WTC11 (cell line): ENCODE results near the gene SEMA3C. TPM values are rescaled to one million over a fixed set of nuclear protein-coding genes. Genes with fewer than 3 reads are reported as not detected.

Experiments used
- ATAC-seq: fragments of 200-7000 bp; cut with Tn5 transposase; 2 replicates; pipeline ENCODE4 v1.10.0; 2021; ENCODE audit warnings: mild to moderate bottlenecking, moderate library complexity
- CTCF ChIA-PET: fragments of 300-600 bp; sonication (Branson Sonifier 250); formaldehyde crosslinking; loops from one replicate; lab custom pipeline; 2021; ENCODE audit warnings: antibody characterized with exemption; lab: Charles Lee
- POLR2A ChIA-PET: fragments of 350-600 bp; sonication (Branson Sonifier 250); formaldehyde crosslinking; loops from one replicate; lab custom pipeline; 2021; ENCODE audit warnings: antibody characterized with exemption; lab: Charles Lee
- DNase-seq: peaks from one replicate; pipeline ENCODE4 v3.0.0; 2021; ENCODE audit warnings: low spot score
- H3K27ac Mint-ChIP-seq: 2 replicates; pipeline ENCODE4 v1.8.0; 2021; ENCODE audit warnings: mixed read lengths
- H3K27me3 Mint-ChIP-seq: 2 replicates; pipeline ENCODE4 v1.8.0; 2021; ENCODE audit warnings: low read depth, mild to moderate bottlenecking, moderate library complexity, mixed read lengths
- H3K36me3 Mint-ChIP-seq: 2 replicates; pipeline ENCODE4 v1.8.0; 2021; ENCODE audit warnings: mixed read lengths
- H3K4me1 Mint-ChIP-seq: 2 replicates; pipeline ENCODE4 v1.8.0; 2022; ENCODE audit warnings: mixed read lengths
- H3K4me3 Mint-ChIP-seq: 2 replicates; pipeline ENCODE4 v1.8.0; 2021; ENCODE audit warnings: mild to moderate bottlenecking, moderate library complexity, mixed read lengths
- H3K9me3 Mint-ChIP-seq: 2 replicates; pipeline ENCODE4 v1.8.0; 2021; ENCODE audit warnings: mixed read lengths
- AR ChIP-seq: fragments of 250-450 bp; sonication (Bioruptor Pico); IDR thresholded peaks from 2 replicates; pipeline ENCODE4 v1.9.0; 2021; ENCODE audit warnings: mild to moderate bottlenecking
- E2F1 ChIP-seq: sonication (generic); formaldehyde crosslinking; IDR thresholded peaks from 2 replicates; pipeline ENCODE4 v1.8.0; 2022; ENCODE audit warnings: mild to moderate bottlenecking, missing genetic modification reagents
- ESRRA ChIP-seq: sonication (generic); formaldehyde crosslinking; IDR thresholded peaks from 2 replicates; pipeline ENCODE4 v1.8.1; 2022; ENCODE audit warnings: mild to moderate bottlenecking, missing genetic modification reagents, borderline replicate concordance
- HMGXB4 ChIP-seq: sonication (generic); formaldehyde crosslinking; IDR thresholded peaks from 2 replicates; pipeline ENCODE4 v1.8.1; 2023; ENCODE audit warnings: mild to moderate bottlenecking, moderate library complexity, missing genetic modification reagents
- JAZF1 ChIP-seq: fragments of 250-450 bp; sonication (Bioruptor Pico); IDR thresholded peaks from 2 replicates; pipeline ENCODE4 v1.9.0; 2021; ENCODE audit warnings: moderate library complexity, mild to moderate bottlenecking, inconsistent platforms
- MYBL2 ChIP-seq: sonication (generic); formaldehyde crosslinking; IDR thresholded peaks from 2 replicates; pipeline ENCODE4 v1.8.1; 2023; ENCODE audit warnings: mild to moderate bottlenecking, moderate library complexity, missing genetic modification reagents
- RELA ChIP-seq: sonication (generic); formaldehyde crosslinking; IDR thresholded peaks from 2 replicates; pipeline ENCODE4 v1.8.1; 2022; ENCODE audit warnings: missing genetic modification reagents, mild to moderate bottlenecking, borderline replicate concordance
- SMAD3 ChIP-seq: sonication (generic); formaldehyde crosslinking; IDR thresholded peaks from 2 replicates; pipeline ENCODE4 v1.8.0; 2022; ENCODE audit warnings: missing genetic modification reagents, mild to moderate bottlenecking, borderline replicate concordance
- SOX15 ChIP-seq: fragments of 250-450 bp; sonication (Bioruptor Pico); IDR thresholded peaks from 2 replicates; pipeline ENCODE4 v1.9.0; 2021; ENCODE audit warnings: mild to moderate bottlenecking
- STAT6 ChIP-seq: sonication (generic); formaldehyde crosslinking; conservative IDR thresholded peaks from 2 replicates; pipeline ENCODE4 v1.8.1; 2023; ENCODE audit warnings: mild to moderate bottlenecking, low read depth, missing genetic modification reagents, moderate library complexity
- TEAD1 ChIP-seq: sonication (generic); formaldehyde crosslinking; IDR thresholded peaks from 2 replicates; pipeline ENCODE4 v1.8.0; 2022; ENCODE audit warnings: mild to moderate bottlenecking, missing genetic modification reagents
- USF2 ChIP-seq: sonication (generic); formaldehyde crosslinking; IDR thresholded peaks from 2 replicates; pipeline ENCODE4 v1.8.1; 2023; ENCODE audit warnings: mild to moderate bottlenecking, missing genetic modification reagents, moderate library complexity
- ZMAT4 ChIP-seq: fragments of 250-450 bp; sonication (Bioruptor Pico); IDR thresholded peaks from 2 replicates; pipeline ENCODE4 v1.9.0; 2021; ENCODE audit warnings: mild to moderate bottlenecking
- ZNF263 ChIP-seq: sonication (generic); formaldehyde crosslinking; IDR thresholded peaks from 2 replicates; pipeline ENCODE4 v1.8.1; 2022; ENCODE audit warnings: low read depth, mild to moderate bottlenecking, moderate library complexity, missing genetic modification reagents
- ZNF532 ChIP-seq: fragments of 250-450 bp; sonication (Bioruptor Pico); IDR thresholded peaks from 2 replicates; pipeline ENCODE4 v1.9.0; 2021; ENCODE audit warnings: mild to moderate bottlenecking, borderline replicate concordance
- ZSCAN18 ChIP-seq: fragments of 250-450 bp; sonication (Bioruptor Pico); IDR thresholded peaks from 2 replicates; pipeline ENCODE4 v2.1.2; 2022; ENCODE audit warnings: mild to moderate bottlenecking, moderate library complexity
- total RNA-seq: library from RNA; stranded (reverse); gene quantifications from 3 replicates; pipeline ENCODE4 v1.2.3, GENCODE V29; 2021

The SEMA3C gene
- total RNA-seq, 1 experiment from 2014 or later, result 2.1 TPM

GRCh38 chr7:80783186-80783677 lies 135.6 kb downstream of the SEMA3C start:
- CTCF ChIA-PET, result no interaction called here
- H3K27me3 Mint-ChIP-seq, result no peaks in the 10 kb centered on the region; the same call in 1 of the 2 replicates
- H3K36me3 Mint-ChIP-seq, result no peaks in the 10 kb centered on the region
- peaks cover 16% of the 10 kb centered on the region for H3K4me1 Mint-ChIP-seq
- no peaks in the 10 kb centered on the region for H3K9me3 Mint-ChIP-seq
- TF ChIP-seq ZMAT4 (CRISPR knock-in tag) (no peak), HMGXB4 (CRISPR knock-in tag) (no peak)
- TF ChIP-seq, all 79 proteins: peak for 0
- DNase-seq (no peak), ATAC-seq (no peak)
- POLR2A ChIA-PET, result no interaction called here
- Mint-ChIP-seq H3K27ac (no peak overlapping the region; the same call in 1 of the 2 replicates), H3K4me3 (no peak overlapping the region)

- Mint-ChIP-seq H3K27me3 (no peaks in the 10 kb centered on the region; the same call in 1 of the 2 replicates), H3K4me3 (no peak overlapping the region), H3K4me1 (peaks cover 16% of the 10 kb centered on the region), H3K9me3 (no peaks in the 10 kb centered on the region), H3K36me3 (no peaks in the 10 kb centered on the region), H3K27ac (no peak overlapping the region)
- no peak for DNase-seq
- ATAC-seq, result peak; percentile 90
- ChIA-PET POLR2A (no interaction called here), CTCF (no interaction called here)
- TF ChIP-seq ZNF532, result no peak
- TF ChIP-seq JAZF1, result no peak
- TF ChIP-seq E2F1, result no peak
- no peak for TF ChIP-seq USF2
- no peak for TF ChIP-seq STAT6
- TF ChIP-seq ZNF263 (CRISPR knock-in tag), result no peak
- no peak for TF ChIP-seq TEAD1 (CRISPR knock-in tag)
- TF ChIP-seq ESRRA, result no peak
- no peak for TF ChIP-seq SMAD3 (CRISPR knock-in tag)
- no peak for TF ChIP-seq AR (CRISPR knock-in tag)
- no peak for TF ChIP-seq RELA
- no peak for TF ChIP-seq SOX15 (CRISPR knock-in tag)
- TF ChIP-seq ZSCAN18 (CRISPR knock-in tag), result no peak
- no peak for TF ChIP-seq MYBL2 (CRISPR knock-in tag)
Measured at GRCh38 chr7:80781561-80781979, 137.3 kb downstream of the SEMA3C start.
